ENCODE results near the gene IGF2BP3.

DNA sequence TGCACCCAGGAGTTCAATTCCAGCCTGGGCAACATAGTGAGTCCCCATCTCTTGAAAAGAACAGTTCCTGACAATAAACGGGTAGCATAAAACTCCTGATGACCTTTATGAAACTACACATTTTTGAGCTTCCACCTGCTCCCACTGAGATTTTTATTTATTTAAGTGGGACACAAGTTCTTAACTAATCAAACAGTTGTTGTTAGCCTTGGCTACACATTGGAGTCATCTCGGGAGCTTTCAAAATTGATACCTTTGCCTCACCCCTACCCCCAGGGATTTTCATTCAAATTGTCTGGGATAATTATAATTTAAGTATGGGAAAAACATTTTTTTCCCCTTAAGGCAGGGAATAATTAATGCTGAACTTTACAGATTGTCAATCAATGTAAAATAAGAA, 131.9 kb downstream of the IGF2BP3 start:
- TF ChIP-seq, protein P1, sequence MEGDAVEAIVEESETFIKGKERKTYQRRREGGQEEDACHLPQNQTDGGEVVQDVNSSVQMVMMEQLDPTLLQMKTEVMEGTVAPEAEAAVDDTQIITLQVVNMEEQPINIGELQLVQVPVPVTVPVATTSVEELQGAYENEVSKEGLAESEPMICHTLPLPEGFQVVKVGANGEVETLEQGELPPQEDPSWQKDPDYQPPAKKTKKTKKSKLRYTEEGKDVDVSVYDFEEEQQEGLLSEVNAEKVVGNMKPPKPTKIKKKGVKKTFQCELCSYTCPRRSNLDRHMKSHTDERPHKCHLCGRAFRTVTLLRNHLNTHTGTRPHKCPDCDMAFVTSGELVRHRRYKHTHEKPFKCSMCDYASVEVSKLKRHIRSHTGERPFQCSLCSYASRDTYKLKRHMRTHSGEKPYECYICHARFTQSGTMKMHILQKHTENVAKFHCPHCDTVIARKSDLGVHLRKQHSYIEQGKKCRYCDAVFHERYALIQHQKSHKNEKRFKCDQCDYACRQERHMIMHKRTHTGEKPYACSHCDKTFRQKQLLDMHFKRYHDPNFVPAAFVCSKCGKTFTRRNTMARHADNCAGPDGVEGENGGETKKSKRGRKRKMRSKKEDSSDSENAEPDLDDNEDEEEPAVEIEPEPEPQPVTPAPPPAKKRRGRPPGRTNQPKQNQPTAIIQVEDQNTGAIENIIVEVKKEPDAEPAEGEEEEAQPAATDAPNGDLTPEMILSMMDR (conservative IDR thresholded peaks at IDR 0.05; ENCODE audit: low read length), result no peak
- no peak for TF ChIP-seq EZH2phosphoT487 (IDR thresholded peaks at IDR 0.05; ENCODE audit: borderline replicate concordance, low read depth, low read length)
